ACC112 (cell line): ENCODE results near the gene BCL7A.
"Not testable (repeated sequence)": the region's sequence is repeated elsewhere in the genome, so short reads cannot be mapped to it uniquely, and the experiment has no call there.

Source experiments
- H2AFZ ChIP-seq: fragments of 200-600 bp; sonication (generic); one replicate; pipeline ENCODE4 v1.6.0; 2017; ENCODE audit warnings: antibody characterized with exemption, low read length; ENCODE audit not compliant: unreplicated experiment
- H3K27ac ChIP-seq: fragments of 200-600 bp; sonication (generic); 2 replicates; pipeline ENCODE4 v1.5.1; 2014; ENCODE audit warnings: low read depth, mild to moderate bottlenecking, antibody characterized with exemption, low read length, moderate library complexity
- H3K27me3 ChIP-seq: fragments of 200-600 bp; sonication (generic); 2 replicates; pipeline ENCODE4 v1.6.1; 2014; ENCODE audit warnings: mild to moderate bottlenecking, antibody characterized with exemption, low read length, moderate library complexity, mixed read lengths; ENCODE audit not compliant: insufficient read depth
- H3K36me3 ChIP-seq: fragments of 200-600 bp; sonication (generic); 2 replicates; pipeline ENCODE4 v1.6.1; 2016; ENCODE audit warnings: mild to moderate bottlenecking, antibody characterized with exemption, low read length, moderate library complexity, mixed read lengths; ENCODE audit not compliant: insufficient read depth
- H3K4me1 ChIP-seq: fragments of 200-600 bp; sonication (generic); one replicate; pipeline ENCODE4 v1.6.1; 2016; ENCODE audit warnings: low read length, mixed read lengths; ENCODE audit not compliant: insufficient read depth, unreplicated experiment, control insufficient read depth
- H3K4me3 ChIP-seq: fragments of 200-600 bp; sonication (generic); 2 replicates; pipeline ENCODE4 v1.5.1; 2014; ENCODE audit warnings: mild to moderate bottlenecking, low read depth, low read length
- H3K79me2 ChIP-seq: fragments of 200-600 bp; sonication (generic); one replicate; pipeline ENCODE4 v1.6.0; 2016; ENCODE audit warnings: low read length; ENCODE audit not compliant: control insufficient read depth, unreplicated experiment, insufficient read depth

The BCL7A gene

DNA sequence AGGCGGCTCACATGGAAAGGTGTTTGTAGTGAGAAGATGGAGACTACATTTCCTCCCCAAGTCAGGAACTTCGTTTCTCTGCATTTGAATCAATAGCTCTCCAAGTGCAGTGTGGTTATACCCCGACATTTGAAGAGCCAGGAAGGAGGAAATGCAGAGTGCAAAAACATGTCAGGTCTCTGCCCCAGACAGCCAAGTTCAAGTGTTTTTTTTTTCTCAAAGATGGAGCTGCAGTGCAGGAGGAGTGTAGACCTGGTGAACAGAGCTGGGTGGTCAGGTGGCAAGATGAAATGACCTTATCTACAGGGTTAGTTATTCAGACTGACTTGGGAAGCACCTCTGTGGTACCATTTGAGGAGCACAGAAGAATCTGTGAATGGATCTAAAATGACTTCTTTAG, 78.2 kb downstream of the BCL7A start:
- Histone ChIP-seq H2AFZ (no peak overlapping the region), H3K79me2 (peaks cover 65% of the 10 kb centered on the region), H3K4me1 (peaks cover 19% of the 10 kb centered on the region), H3K4me3 (no peak overlapping the region), H3K27me3 (no peaks in the 10 kb centered on the region), H3K36me3 (no peaks in the 10 kb centered on the region), H3K27ac (no peak overlapping the region)

DNA sequence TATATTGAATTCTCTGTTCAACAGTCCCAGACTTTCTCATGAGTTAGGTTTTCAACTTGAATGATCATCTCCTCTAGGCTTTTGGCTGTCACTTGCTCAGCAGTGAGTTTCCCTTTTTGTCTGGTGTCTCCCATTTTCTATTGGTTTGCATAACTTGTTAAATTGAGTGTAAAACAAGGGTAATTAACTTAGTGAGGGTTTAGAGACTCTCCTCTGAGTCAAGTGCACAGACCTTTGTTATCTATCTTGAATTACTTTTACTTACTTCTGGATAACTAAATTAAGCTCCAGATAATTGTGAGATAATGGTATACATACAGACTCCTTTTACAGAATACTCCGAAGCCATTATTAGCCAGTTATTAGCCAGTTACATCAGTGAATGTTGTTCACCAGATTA, 78.9 kb downstream of the BCL7A start:
- peaks cover 19% of the 10 kb centered on the region for H3K4me1 ChIP-seq
- H2AFZ ChIP-seq, result no peak overlapping the region
- no peaks in the 10 kb centered on the region for H3K27me3 ChIP-seq
- no peak overlapping the region for H3K4me3 ChIP-seq
- H3K79me2 ChIP-seq, result peaks cover 63% of the 10 kb centered on the region
- no peaks in the 10 kb centered on the region for H3K36me3 ChIP-seq
- no peak overlapping the region for H3K27ac ChIP-seq

DNA sequence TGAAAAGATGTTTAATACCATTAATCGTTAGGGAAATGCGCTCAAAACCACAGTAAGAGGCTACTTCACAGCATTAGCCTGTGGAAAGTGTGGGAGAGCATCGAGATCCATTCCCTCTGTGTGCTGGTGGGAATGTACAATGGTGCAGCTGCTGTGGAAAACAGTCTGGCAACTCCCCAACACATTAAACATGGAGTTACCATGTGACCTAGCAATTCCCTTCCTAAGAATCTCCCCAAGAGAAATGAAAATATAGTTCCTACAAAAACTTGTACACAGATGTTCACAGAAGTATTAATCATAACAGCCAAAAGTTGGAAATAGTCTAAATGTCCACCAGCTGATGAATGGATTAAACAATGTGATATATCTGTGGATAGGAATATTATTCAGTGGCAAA, 80.6 kb downstream of the BCL7A start:
- H3K79me2 ChIP-seq, result peaks cover 68% of the 10 kb centered on the region
- H2AFZ ChIP-seq, result no peak overlapping the region

DNA sequence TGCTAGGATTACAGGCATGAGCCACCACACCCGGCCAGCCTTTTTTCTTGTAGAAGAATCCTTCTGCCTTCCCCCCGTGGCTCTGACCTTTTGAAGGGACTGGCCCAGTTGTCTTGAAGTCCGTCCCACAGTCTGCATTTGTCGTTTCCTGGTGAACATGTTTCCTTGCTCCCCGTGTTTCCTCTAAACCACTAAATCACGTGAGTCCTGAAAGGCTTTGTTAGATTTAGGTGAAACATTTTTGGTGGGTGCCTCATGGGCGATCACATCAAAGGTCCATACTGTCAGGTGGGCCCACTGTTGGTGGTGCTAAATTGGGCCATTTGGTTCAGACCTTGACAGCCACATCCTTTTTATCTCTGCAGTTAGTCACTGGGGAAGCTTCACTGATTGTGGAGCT, 83.2 kb downstream of the BCL7A start:
- Histone ChIP-seq H3K36me3 (no peaks in the 10 kb centered on the region), H3K27ac (no peak overlapping the region), H3K4me1 (peaks cover 18% of the 10 kb centered on the region), H3K79me2 (peaks cover 56% of the 10 kb centered on the region), H3K27me3 (no peaks in the 10 kb centered on the region), H2AFZ (no peak overlapping the region), H3K4me3 (no peak overlapping the region)

More for the DNA sequence above, 80.6 kb downstream of the BCL7A start:
- Histone ChIP-seq H3K4me1 (peaks cover 21% of the 10 kb centered on the region), H3K4me3 (no peak overlapping the region), H3K27me3 (no peaks in the 10 kb centered on the region), H3K27ac (no peak overlapping the region), H3K36me3 (no peaks in the 10 kb centered on the region)

DNA sequence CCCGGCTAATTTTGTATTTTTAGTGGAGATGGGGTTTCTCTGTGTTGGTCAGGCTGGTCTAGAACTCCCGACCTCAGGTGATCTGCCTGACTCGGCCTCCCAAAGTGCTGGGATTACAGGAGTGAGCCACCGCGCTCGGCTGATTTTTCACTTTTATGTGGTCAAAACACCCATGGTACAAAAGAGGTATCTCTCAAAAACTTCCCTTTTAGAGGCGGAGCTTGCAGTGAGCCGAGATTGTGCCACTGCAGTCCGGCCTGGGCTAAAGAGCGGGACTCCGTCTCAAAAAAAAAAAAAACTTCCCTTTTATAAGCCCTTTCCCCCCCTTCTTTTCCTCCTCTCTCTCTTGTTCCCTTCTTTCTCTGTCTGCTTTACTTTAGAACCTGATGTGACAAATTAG, 83.8 kb downstream of the BCL7A start:
- not testable (repeated sequence) for H3K27me3 ChIP-seq, H3K4me3 ChIP-seq, H2AFZ ChIP-seq, H3K36me3 ChIP-seq, H3K27ac ChIP-seq
- Histone ChIP-seq H3K79me2 (peaks cover 54% of the 10 kb centered on the region), H3K4me1 (peaks cover 18% of the 10 kb centered on the region)

DNA sequence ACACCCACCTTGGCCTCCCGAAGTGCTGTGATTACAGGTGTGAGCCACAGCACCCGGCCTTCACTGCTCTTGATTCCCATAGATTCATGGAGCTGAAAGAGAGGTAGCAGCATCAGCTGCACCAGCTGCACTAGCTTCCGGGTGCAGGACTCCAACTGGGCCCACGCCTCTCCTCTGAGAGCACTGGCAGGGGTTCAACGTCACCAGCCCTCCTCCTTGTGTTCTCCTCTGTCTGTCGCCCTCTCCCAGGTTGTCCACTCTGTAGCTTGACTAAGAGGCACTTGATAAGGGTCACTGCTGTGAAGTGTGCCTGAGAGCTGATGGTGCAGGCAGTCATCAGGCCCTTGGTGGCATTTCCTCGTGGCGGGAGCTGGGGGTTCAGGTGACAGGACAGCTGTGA, 85.2 kb downstream of the BCL7A start:
- H3K4me3 ChIP-seq, result no peak overlapping the region
- H3K79me2 ChIP-seq, result peaks cover 57% of the 10 kb centered on the region
- no peak overlapping the region for H2AFZ ChIP-seq
- no peaks in the 10 kb centered on the region for H3K27me3 ChIP-seq
- H3K4me1 ChIP-seq, result peaks cover 24% of the 10 kb centered on the region
- H3K36me3 ChIP-seq, result no peaks in the 10 kb centered on the region
- H3K27ac ChIP-seq, result no peak overlapping the region

DNA sequence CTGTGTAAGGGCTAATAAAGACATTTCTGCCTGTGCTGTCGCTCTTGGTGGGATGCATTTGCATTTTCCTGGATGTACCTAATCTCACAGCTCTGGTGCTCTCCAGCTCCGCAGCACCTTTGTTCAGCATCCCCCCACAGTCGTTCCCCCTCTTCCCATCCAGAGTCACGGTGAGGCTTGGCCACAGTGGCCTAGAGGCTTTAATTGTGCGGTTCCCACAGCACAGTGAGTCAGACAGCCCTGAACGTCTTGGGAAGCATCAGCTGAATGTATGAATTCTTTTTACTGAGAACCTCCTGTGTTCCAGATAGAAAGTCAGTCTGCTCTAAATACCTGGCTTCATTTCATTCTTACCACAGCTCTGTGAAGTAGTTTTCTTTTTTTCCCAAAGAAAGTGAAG, 85.6 kb downstream of the BCL7A start:
- Histone ChIP-seq H3K4me1 (peaks cover 27% of the 10 kb centered on the region), H3K4me3 (no peak overlapping the region), H3K36me3 (no peaks in the 10 kb centered on the region), H3K79me2 (peaks cover 57% of the 10 kb centered on the region), H3K27ac (peak overlapping the region; percentile 68), H3K27me3 (no peaks in the 10 kb centered on the region), H2AFZ (no peak overlapping the region)

DNA sequence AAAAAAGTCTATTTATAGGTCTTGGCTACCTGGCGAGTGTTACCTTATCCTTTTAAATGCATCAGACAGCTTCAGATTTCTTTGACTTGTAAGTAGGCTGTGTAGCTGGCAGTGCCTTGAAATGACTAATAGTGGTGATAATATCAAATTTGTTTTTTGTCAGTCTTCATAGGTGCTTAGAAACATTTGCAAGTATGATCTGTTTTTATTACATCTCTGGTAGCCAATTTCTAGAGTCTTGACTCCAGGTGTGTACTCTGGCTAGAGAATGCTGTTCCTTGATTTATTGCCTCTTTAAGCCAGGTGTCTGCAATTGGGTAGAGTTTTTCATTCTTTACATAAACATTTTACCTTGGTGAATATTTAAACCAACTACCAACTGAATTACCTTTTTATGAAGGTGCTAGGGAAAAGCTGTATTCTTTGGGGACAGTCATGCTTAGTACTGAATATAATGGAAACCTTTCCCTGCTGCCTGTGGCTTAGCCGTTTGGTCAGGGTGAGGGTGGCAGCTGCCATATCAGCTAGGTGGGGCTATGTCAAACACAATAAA, 89.5 kb downstream of the BCL7A start:
- H3K79me2 ChIP-seq, result peaks cover 39% of the 10 kb centered on the region

More for the DNA sequence above, 89.5 kb downstream of the BCL7A start:
- Histone ChIP-seq H2AFZ (no peak overlapping the region), H3K27me3 (no peaks in the 10 kb centered on the region), H3K36me3 (no peaks in the 10 kb centered on the region), H3K4me3 (no peak overlapping the region), H3K4me1 (peaks cover 33% of the 10 kb centered on the region), H3K27ac (peak overlapping the region; percentile 41)
